ENCODE results near the gene RECK.

DNA sequence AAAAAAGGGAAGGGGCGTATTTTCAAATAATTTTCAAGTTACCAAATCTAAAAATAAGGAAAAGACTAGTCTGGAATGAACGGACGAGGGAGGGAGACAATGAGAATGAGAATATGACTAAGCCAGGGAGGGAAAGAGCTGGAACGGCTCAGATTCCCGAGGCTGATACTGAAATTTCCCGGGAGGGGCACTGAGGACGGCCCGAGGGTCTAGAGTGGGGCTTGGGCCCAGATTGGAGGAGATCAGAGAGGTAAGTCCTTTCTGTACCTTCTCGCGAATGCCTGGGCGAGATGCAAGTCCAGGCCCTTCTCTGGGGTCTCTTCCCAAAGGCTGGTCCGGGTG lies 129.1 kb downstream of the RECK start:
- TF ChIP-seq, protein P1, sequence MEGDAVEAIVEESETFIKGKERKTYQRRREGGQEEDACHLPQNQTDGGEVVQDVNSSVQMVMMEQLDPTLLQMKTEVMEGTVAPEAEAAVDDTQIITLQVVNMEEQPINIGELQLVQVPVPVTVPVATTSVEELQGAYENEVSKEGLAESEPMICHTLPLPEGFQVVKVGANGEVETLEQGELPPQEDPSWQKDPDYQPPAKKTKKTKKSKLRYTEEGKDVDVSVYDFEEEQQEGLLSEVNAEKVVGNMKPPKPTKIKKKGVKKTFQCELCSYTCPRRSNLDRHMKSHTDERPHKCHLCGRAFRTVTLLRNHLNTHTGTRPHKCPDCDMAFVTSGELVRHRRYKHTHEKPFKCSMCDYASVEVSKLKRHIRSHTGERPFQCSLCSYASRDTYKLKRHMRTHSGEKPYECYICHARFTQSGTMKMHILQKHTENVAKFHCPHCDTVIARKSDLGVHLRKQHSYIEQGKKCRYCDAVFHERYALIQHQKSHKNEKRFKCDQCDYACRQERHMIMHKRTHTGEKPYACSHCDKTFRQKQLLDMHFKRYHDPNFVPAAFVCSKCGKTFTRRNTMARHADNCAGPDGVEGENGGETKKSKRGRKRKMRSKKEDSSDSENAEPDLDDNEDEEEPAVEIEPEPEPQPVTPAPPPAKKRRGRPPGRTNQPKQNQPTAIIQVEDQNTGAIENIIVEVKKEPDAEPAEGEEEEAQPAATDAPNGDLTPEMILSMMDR (conservative IDR thresholded peaks at IDR 0.05): no peak
- no peak for TF ChIP-seq EZH2 (IDR thresholded peaks at IDR 0.05; ENCODE audit: low read depth)

All from PC-9 (cell line).